ENCODE data around the gene MAGEH1.

GRCh38 chrX:55484948-55485347 lies 33.0 kb downstream of the MAGEH1 start:
- TF ChIP-seq ETV6 (CRISPR knock-in tag; IDR thresholded peaks at IDR 0.05) (no peak), TEAD1 (CRISPR knock-in tag; IDR thresholded peaks at IDR 0.05) (no peak)
